D721Med (cell line): ENCODE results near the gene MYRIP.

Experiments used
- DNase-seq: peaks from one replicate; pipeline ENCODE4 v3.0.0; 2011; ENCODE audit warnings: low spot score; ENCODE audit not compliant: insufficient read length
- FAIRE-seq: peaks from 2 replicates; lab custom pipeline; 2011; peaks lifted over from hg19 to GRCh38; lab: Jason Lieb, UNC
- TF ChIP-seq, protein P1 (sequence below): IDR thresholded peaks from 2 replicates; pipeline ENCODE4 v1.5.1; 2012; ENCODE audit warnings: mild to moderate bottlenecking, control low read depth; ENCODE audit not compliant: insufficient read depth; ENCODE audit errors: missing control alignments

Gene MYRIP

DNA sequence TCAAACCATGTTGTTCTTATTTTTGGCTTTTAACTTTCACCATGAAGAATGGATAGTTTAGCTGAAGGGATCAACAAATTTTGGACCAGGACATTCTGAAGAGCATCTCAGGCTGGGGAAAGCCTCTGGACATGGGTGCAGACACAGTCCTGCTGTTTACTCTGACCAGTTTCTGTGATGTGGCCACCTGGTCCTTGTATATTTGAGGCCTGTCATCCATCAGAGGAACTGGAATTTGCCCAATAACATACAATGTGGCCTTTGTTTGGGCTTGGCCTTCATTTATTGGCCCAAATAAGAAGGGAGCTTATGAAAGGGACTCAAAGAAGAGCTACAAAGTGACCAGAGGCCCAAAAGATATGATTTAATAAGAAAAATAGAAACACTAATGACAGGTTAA, 127.9 kb downstream of the MYRIP start:
- DNase-seq (no peak), FAIRE-seq (no peak)
- TF ChIP-seq, protein P1, sequence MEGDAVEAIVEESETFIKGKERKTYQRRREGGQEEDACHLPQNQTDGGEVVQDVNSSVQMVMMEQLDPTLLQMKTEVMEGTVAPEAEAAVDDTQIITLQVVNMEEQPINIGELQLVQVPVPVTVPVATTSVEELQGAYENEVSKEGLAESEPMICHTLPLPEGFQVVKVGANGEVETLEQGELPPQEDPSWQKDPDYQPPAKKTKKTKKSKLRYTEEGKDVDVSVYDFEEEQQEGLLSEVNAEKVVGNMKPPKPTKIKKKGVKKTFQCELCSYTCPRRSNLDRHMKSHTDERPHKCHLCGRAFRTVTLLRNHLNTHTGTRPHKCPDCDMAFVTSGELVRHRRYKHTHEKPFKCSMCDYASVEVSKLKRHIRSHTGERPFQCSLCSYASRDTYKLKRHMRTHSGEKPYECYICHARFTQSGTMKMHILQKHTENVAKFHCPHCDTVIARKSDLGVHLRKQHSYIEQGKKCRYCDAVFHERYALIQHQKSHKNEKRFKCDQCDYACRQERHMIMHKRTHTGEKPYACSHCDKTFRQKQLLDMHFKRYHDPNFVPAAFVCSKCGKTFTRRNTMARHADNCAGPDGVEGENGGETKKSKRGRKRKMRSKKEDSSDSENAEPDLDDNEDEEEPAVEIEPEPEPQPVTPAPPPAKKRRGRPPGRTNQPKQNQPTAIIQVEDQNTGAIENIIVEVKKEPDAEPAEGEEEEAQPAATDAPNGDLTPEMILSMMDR = no peak

DNA sequence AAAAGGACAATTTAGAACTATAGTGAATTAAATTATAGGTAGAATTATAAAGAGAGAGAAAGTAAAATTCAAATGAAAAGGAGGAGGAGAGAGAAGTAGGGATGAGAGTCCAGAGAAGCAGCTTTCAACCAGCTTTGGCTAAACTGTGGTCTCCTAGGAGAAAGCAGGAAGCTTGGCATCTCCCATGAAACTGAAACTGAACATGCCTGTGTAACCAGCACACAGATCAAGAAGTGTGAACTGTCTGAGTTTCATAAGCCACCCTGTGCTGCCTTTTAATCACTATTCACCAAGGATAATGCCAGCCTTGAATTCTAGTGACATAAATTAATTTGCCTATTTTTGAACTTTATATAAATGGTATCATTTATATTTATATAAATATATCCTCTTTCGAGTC, 128.5 kb downstream of the MYRIP start:
- TF ChIP-seq, protein P1 = no peak
- DNase-seq (no peak), FAIRE-seq (no peak)

DNA sequence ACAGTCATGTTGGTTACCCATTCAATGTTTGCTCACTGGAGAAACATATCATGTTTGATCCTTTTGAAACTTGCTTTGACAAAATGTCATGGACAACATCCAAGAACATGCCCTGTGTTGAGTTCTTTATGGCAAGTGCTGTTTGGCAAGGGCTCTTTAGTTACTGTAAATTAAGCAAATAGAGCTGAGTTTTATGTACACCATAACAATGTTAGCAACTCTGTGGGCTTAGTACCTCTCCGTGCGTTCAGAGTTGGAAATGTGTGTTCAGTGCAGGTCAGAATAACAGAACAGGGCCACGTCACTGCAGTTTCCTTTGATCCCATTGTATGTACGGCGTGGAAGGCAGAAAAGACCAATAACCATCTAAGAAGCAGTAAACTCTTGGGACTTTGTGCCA, 132.5 kb downstream of the MYRIP start:
- no peak for DNase-seq
- FAIRE-seq = no peak

DNA sequence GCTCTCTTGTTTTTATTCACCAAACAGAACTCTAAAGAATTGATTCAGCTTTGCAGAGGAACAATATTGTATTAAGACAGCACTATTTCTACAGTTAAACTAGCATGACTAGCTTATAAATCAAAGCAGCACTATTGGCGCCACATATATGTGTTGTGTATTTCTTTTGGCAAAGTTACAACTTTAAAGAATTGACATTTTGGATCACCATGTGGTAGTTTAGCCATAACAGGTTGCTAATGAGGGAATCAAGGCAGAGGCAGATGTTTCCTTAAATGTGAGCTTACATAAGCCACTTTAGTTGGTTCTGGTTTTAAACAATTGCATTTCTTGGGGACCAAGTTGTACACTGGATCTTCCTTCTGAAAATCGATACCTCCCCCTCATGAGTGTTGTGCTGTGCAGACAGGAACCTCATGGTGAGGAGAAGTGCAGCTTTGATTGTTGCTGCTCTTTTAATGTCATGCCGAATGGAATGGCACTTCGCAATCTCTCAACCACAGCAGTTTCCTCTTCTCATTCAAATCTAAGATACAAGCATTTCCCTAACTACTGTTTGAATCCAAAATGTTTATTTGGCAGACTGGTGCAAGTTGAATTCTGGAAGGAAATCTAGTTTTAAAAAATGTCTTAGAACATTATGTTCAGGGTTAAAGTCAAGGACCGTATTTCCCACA, 151.2 kb downstream of the MYRIP start:
- no peak for FAIRE-seq
- no peak for DNase-seq
- TF ChIP-seq, protein P1 = no peak

More for the DNA sequence above, 132.5 kb downstream of the MYRIP start:
- TF ChIP-seq, protein P1 = no peak

DNA sequence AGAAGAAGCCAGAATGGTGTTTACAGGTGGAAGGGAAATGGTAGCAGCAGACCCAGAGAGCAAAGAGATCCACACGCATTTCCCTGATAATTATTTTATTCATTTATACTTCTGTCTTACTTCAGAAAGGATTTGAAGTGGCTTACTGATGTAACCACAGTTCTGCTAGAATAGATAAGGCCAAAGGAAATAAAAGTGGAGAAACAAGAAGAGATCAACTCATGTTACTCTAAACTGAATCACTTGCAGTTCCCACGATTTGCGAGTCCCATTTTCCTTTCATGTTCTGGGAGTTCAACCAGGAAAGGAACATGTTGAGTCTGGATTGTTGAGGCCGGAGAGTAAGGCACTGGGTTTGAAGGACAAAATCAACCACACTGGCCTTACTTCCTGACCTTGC, 151.8 kb downstream of the MYRIP start:
- TF ChIP-seq, protein P1 = no peak
- no peak for DNase-seq
- no peak for FAIRE-seq

DNA sequence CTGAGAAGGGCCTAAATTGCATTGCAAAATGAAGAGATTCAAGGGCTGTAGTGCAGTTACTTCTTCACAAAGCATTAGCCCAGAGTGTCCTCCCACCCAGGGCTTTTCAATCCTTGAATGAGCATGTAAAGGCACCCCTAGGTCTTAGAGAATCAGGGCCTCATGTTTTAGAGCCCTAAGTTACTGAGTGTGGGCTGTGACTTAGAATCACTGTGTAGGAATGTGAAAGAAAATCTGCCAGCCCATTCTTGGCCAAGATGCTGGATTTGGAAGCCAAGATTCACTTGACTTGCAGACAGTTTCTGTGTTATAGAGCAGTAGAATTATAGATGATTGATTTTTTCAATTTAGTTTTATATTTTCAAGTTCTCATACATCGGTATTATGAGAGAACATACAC, 153.2 kb downstream of the MYRIP start:
- FAIRE-seq = no peak
- no peak for DNase-seq
- TF ChIP-seq, protein P1 = no peak

DNA sequence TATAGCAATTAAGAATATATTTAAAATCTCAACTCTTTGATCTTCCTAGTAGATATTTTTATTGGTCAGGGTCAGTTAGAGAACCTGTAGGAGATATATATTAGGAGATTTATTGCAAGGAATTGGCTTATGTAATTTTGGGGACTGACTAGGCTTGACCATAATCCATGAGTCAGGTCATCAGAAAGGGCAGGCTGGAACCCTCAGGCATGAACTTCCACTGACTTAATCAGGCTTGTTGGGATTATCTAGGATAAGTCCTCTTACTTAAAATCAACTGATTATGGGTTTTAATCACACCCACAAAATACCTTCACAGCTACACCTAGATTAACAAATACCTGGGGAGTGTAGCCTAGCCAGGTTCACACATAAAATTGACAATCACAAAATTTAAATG, 156.1 kb downstream of the MYRIP start:
- peak; percentile 55 for FAIRE-seq
- no peak for DNase-seq
- TF ChIP-seq, protein P1 = no peak
